ENCODE measurements around the gene METTL15.

- TF ChIP-seq, protein P1, sequence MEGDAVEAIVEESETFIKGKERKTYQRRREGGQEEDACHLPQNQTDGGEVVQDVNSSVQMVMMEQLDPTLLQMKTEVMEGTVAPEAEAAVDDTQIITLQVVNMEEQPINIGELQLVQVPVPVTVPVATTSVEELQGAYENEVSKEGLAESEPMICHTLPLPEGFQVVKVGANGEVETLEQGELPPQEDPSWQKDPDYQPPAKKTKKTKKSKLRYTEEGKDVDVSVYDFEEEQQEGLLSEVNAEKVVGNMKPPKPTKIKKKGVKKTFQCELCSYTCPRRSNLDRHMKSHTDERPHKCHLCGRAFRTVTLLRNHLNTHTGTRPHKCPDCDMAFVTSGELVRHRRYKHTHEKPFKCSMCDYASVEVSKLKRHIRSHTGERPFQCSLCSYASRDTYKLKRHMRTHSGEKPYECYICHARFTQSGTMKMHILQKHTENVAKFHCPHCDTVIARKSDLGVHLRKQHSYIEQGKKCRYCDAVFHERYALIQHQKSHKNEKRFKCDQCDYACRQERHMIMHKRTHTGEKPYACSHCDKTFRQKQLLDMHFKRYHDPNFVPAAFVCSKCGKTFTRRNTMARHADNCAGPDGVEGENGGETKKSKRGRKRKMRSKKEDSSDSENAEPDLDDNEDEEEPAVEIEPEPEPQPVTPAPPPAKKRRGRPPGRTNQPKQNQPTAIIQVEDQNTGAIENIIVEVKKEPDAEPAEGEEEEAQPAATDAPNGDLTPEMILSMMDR (IDR thresholded peaks at IDR 0.05): no peak
- no peak for TF ChIP-seq POLR2A (IDR thresholded peaks at IDR 0.05)
Observed at GRCh38 chr11:28100665-28101064, 7.5 kb upstream of the METTL15 start.

Data from uterus (tissue), 2 donors.